Breast epithelium (tissue), 4 donors: Measurements from ENCODE around the gene GPNMB. TPM values are rescaled to one million over a fixed set of nuclear protein-coding genes. Genes with fewer than 3 reads are reported as not detected.

Experiments
- DNase-seq, 2 donors: peaks; one replicate each; pipeline ENCODE4 v3.0.0-alpha.2; 2019; ENCODE audit warnings: low spot score in 2 of 2
- H3K27ac ChIP-seq, 2 donors: fragments of 200-600 bp; sonication (generic) in 1 of 2; one replicate each; pipeline ENCODE4 v1.5.1; 2016 to 2019; ENCODE audit warnings: mild to moderate bottlenecking in 1 of 2
- H3K27me3 ChIP-seq, 2 donors: fragments of 200-600 bp; sonication (generic) in 1 of 2; one replicate each; pipeline versions ENCODE4 v1.5.1 to v1.6.0; 2017 to 2019; ENCODE audit warnings: control low read depth in 1 of 2, mild to moderate bottlenecking in 1 of 2
- H3K36me3 ChIP-seq: fragments of 200-600 bp; one replicate; pipeline ENCODE4 v1.5.1; 2019
- H3K4me1 ChIP-seq, 2 donors: fragments of 200-600 bp; sonication (generic); one replicate each; pipeline ENCODE4 v1.5.1; 2016 to 2019; ENCODE audit warnings: control low read depth in 1 of 2
- H3K4me3 ChIP-seq, 3 donors: fragments of 200-600 bp; sonication (generic); 1 replicate in 2 of 3; 2 replicates in 1 of 3; pipeline ENCODE4 v1.5.1; 2016 to 2019; ENCODE audit warnings: mild to moderate bottlenecking in 3 of 3, moderate library complexity in 2 of 3
- H3K9me3 ChIP-seq, 2 donors: fragments of 200-600 bp; sonication (generic) in 1 of 2; one replicate each; pipeline ENCODE4 v1.5.1; 2016 to 2019; ENCODE audit warnings: control low read depth in 1 of 2
- POLR2A ChIP-seq: fragments of 450-650 bp; IDR thresholded peaks from one replicate; pipeline ENCODE4 v1.6.1; 2016; ENCODE audit warnings: antibody characterized with exemption, mild to moderate bottlenecking, moderate library complexity
- POLR2AphosphoS5 ChIP-seq, 3 donors: sonication (generic); formaldehyde crosslinking; IDR thresholded peaks; one replicate each; pipeline ENCODE4 v1.6.1; 2017; ENCODE audit warnings: antibody characterized with exemption in 3 of 3
- intact Hi-C: fragments of 100-400 bp; cut with DNase I; formaldehyde crosslinking; loops from one replicate; pipeline ENCODE4 v1.15.1; 2023; ENCODE audit warnings: low total_unique reads
- total RNA-seq, 3 donors: library from RNA; depleted of rRNA; stranded (reverse); fragments of >200 nt; gene quantifications; one replicate each; pipeline ENCODE4 v1.1.0, GENCODE V29; 2016
- TF ChIP-seq, protein P1 (sequence below), 3 donors: fragments of 450-650 bp; IDR thresholded peaks; one replicate each; pipeline ENCODE4 v1.5.1; 2016 to 2017; ENCODE audit warnings: antibody characterized with exemption in 3 of 3, mild to moderate bottlenecking in 3 of 3, moderate library complexity in 3 of 3

Gene GPNMB
- total RNA-seq, 3 donors from 2014 or later: 86.9 to 460 (median 335) TPM

DNA sequence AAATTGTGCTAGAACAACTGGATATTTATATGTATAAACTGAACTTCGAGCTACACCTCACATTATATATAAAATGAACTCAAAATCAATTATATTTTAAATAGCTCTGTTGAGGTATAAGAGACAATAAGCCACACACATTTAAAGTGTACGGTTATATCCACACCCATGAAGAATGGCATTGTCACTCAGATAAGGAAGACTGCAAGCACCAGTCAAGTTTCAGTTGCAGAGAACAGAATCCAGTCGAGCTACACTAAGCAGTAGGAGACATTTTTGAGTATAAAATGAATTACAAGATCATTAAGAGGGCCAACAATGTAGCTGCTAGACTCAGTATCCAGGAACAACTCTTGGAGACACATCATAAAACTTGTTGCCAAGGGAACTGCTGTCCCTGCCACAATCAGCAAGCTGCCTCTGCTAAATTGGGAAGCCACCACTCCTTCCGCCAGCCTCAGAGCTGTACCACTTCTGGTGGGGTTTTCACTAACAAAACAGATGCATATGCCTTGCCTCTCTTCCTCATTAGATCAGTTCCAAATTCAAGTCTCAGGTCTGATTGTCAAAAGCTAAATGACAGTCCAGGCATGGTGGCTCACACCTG lies 19.6 kb upstream of the GPNMB start:
- TF ChIP-seq POLR2AphosphoS5 (IDR thresholded peaks at IDR 0.05) (no peak), POLR2A (no peak)
- TF ChIP-seq, protein P1, sequence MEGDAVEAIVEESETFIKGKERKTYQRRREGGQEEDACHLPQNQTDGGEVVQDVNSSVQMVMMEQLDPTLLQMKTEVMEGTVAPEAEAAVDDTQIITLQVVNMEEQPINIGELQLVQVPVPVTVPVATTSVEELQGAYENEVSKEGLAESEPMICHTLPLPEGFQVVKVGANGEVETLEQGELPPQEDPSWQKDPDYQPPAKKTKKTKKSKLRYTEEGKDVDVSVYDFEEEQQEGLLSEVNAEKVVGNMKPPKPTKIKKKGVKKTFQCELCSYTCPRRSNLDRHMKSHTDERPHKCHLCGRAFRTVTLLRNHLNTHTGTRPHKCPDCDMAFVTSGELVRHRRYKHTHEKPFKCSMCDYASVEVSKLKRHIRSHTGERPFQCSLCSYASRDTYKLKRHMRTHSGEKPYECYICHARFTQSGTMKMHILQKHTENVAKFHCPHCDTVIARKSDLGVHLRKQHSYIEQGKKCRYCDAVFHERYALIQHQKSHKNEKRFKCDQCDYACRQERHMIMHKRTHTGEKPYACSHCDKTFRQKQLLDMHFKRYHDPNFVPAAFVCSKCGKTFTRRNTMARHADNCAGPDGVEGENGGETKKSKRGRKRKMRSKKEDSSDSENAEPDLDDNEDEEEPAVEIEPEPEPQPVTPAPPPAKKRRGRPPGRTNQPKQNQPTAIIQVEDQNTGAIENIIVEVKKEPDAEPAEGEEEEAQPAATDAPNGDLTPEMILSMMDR (IDR thresholded peaks at IDR 0.05): no peak
- no peaks in the 10 kb centered on the region for H3K27me3 ChIP-seq
- H3K4me3 ChIP-seq: no peak overlapping the region
- intact Hi-C loops: no loop called here
- H3K36me3 ChIP-seq: no peaks in the 10 kb centered on the region
- H3K27ac ChIP-seq: no peak overlapping the region
- H3K4me1 ChIP-seq: no peaks in the 10 kb centered on the region
- no peaks in the 10 kb centered on the region for H3K9me3 ChIP-seq
- no peak for DNase-seq

- H3K4me1 ChIP-seq: no peaks in the 10 kb centered on the region
- no peak for TF ChIP-seq POLR2AphosphoS5 (IDR thresholded peaks at IDR 0.05)
- no peak for TF ChIP-seq POLR2A
- TF ChIP-seq, protein P1 (IDR thresholded peaks at IDR 0.05): no peak
- DNase-seq: no peak
- intact Hi-C loops: no loop called here
- no peak overlapping the region for H3K4me3 ChIP-seq
- H3K27ac ChIP-seq: no peak overlapping the region
- H3K9me3 ChIP-seq: no peaks in the 10 kb centered on the region
- H3K27me3 ChIP-seq: no peaks in the 10 kb centered on the region
- H3K36me3 ChIP-seq: no peaks in the 10 kb centered on the region
Measured at GRCh38 chr7:23228412-23228811, 18.2 kb upstream of the GPNMB start.

DNA sequence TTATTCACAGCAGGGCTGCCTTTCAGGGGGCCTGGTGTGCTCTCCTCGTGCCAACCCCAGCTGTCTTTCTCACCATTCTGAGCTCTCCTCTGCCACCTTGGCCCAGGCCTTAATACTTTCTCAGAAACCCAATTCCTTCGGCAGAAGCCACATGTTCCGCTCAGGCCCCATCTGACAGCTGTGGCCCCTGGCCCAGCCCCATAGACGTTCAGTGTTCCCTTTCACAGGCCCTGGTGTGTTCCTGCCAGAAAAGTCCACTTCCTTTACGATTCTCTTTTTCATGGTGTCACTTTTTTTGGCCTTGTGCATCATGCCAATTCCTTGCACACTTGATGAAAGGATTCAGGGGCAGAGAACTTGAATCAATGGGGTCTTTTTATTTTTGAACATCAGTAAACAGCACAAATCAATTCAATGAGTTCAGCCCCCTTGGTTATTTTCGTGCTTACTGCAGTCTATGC lies 15.9 kb upstream of the GPNMB start:
- TF ChIP-seq POLR2AphosphoS5 (IDR thresholded peaks at IDR 0.05): no peak
- TF ChIP-seq, protein P1 (IDR thresholded peaks at IDR 0.05): no peak
- TF ChIP-seq POLR2A: no peak
- no peak overlapping the region for H3K27ac ChIP-seq
- DNase-seq: no peak
- no peaks in the 10 kb centered on the region for H3K9me3 ChIP-seq
- no peaks in the 10 kb centered on the region for H3K4me1 ChIP-seq
- intact Hi-C loops: no loop called here
- H3K36me3 ChIP-seq: no peaks in the 10 kb centered on the region
- H3K27me3 ChIP-seq: no peaks in the 10 kb centered on the region
- H3K4me3 ChIP-seq: no peak overlapping the region

DNA sequence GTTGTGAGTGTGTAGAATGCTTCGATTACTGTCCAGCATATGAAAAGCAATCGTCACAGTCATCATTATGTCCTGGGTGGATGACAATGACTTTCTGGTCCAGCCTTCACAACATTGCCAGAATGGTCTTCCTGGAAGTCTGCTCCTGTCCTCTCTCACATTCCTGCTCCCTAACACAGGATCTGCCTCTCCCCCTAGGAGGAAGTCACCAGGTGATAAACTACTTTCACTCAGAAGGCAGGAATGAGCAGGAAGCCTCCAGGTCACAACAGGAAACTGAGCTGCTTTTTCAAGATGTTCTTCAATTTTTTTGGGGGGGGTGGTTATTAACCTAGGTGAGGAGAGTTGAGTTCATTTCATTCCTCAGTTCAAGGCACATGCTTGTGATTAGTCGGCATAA lies 13.6 kb upstream of the GPNMB start:
- no peak overlapping the region for H3K27ac ChIP-seq
- no peaks in the 10 kb centered on the region for H3K9me3 ChIP-seq
- H3K4me3 ChIP-seq: no peak overlapping the region
- DNase-seq: no peak
- no peaks in the 10 kb centered on the region for H3K36me3 ChIP-seq
- H3K27me3 ChIP-seq: no peaks in the 10 kb centered on the region
- TF ChIP-seq, protein P1 (IDR thresholded peaks at IDR 0.05): no peak
- H3K4me1 ChIP-seq: no peaks in the 10 kb centered on the region
- intact Hi-C loops: no loop called here

GRCh38 chr7:23234569-23235296 lies 11.8 kb upstream of the GPNMB start:
- TF ChIP-seq, protein P1 (IDR thresholded peaks at IDR 0.05): no peak
- TF ChIP-seq POLR2AphosphoS5 (IDR thresholded peaks at IDR 0.05) (no peak), POLR2A (no peak)
- H3K36me3 ChIP-seq: no peaks in the 10 kb centered on the region
- intact Hi-C loops: no loop called here
- H3K27ac ChIP-seq: peak overlapping the region in 1 of 2 donors; percentile 48
- H3K4me3 ChIP-seq: peak overlapping the region in 2 of 3 donors; percentile 19 to 49
- H3K4me1 ChIP-seq: no peaks in the 10 kb centered on the region
- no peaks in the 10 kb centered on the region for H3K9me3 ChIP-seq
- DNase-seq: no peak
- H3K27me3 ChIP-seq: no peaks in the 10 kb centered on the region
